H1 (cell line): ENCODE results near the gene EVC2. TPM values are rescaled to one million over a fixed set of nuclear protein-coding genes. Genes with fewer than 3 reads are reported as not detected.

ENCODE experiments used
- CTCF ChIA-PET: fragments of 300-600 bp; sonication (Branson Sonifier 250); formaldehyde crosslinking; loops from one replicate; lab custom pipeline; 2021; ENCODE audit not compliant: partially characterized antibody; lab: Charles Lee
- POLR2A ChIA-PET: fragments of 300-600 bp; sonication (Branson Sonifier 250); formaldehyde crosslinking; loops from one replicate; lab custom pipeline; 2021; ENCODE audit warnings: inconsistent platforms; ENCODE audit not compliant: partially characterized antibody; lab: Charles Lee
- DNase-seq, 2 experiments: peaks; one replicate each; pipeline versions ENCODE4 v3.0.0 to v3.0.0-alpha.2; 2010 to 2022; ENCODE audit warnings: low spot score in 2 of 2, low read depth in 1 of 2, mixed read lengths in 1 of 2
- FAIRE-seq: peaks from 2 replicates; lab custom pipeline; 2011; peaks lifted over from hg19 to GRCh38; lab: Jason Lieb, UNC
- H2AFZ ChIP-seq: 2 replicates; pipeline ENCODE4 v1.8.1; 2012; ENCODE audit warnings: low read length, inconsistent platforms
- H2AK5ac ChIP-seq: 2 replicates; pipeline ENCODE4 v1.6.1; 2013; ENCODE audit warnings: low read depth, low read length
- H2BK120ac ChIP-seq: replicated peaks from 2 replicates; pipeline ENCODE3; 2013; ENCODE audit warnings: low read depth, low read length, inconsistent platforms
- H2BK12ac ChIP-seq: 2 replicates; pipeline ENCODE4 v1.6.1; 2013; ENCODE audit warnings: low read depth, low read length
- H2BK15ac ChIP-seq: 2 replicates; pipeline ENCODE4 v1.6.1; 2013; ENCODE audit warnings: low read length
- H2BK20ac ChIP-seq: 2 replicates; pipeline ENCODE4 v1.6.1; 2013; ENCODE audit warnings: low read length
- H2BK5ac ChIP-seq: 2 replicates; pipeline ENCODE4 v1.6.1; 2013; ENCODE audit warnings: low read depth, low read length
- H3K14ac ChIP-seq: 2 replicates; pipeline ENCODE4 v1.6.1; 2013; ENCODE audit warnings: inconsistent platforms; ENCODE audit not compliant: insufficient read length
- H3K18ac ChIP-seq: 2 replicates; pipeline ENCODE4 v1.6.1; 2013; ENCODE audit warnings: low read length; ENCODE audit errors: extremely low read depth
- H3K23ac ChIP-seq: 2 replicates; pipeline ENCODE4 v1.6.1; 2013; ENCODE audit warnings: inconsistent platforms; ENCODE audit not compliant: insufficient read length
- H3K23me2 ChIP-seq: 2 replicates; pipeline ENCODE4 v1.6.1; 2013; ENCODE audit warnings: low read depth, low read length
- H3K27ac ChIP-seq: 2 replicates; pipeline ENCODE4 v1.6.1; 2011; ENCODE audit warnings: low read depth, low read length, inconsistent platforms
- H3K27me3 ChIP-seq, 4 experiments: replicated peaks in 1 of 4; 1 replicate in 1 of 4; 2 replicates in 3 of 4; pipeline versions ENCODE4 v1.6.1 to v1.8.1; 2011 to 2013; ENCODE audit warnings: low read length in 3 of 4, mild to moderate bottlenecking in 3 of 4, inconsistent platforms in 2 of 4, mixed read lengths in 2 of 4, moderate library complexity in 1 of 4; ENCODE audit not compliant: control insufficient read depth in 3 of 4, insufficient read depth in 3 of 4; ENCODE audit errors: extremely low read depth in 1 of 4
- H3K36me3 ChIP-seq, 4 experiments: 2 replicates each; pipeline versions ENCODE4 v1.6.1 to v1.8.1; 2011 to 2013; ENCODE audit warnings: mild to moderate bottlenecking in 4 of 4, low read length in 3 of 4, moderate library complexity in 2 of 4, control low read depth in 1 of 4, inconsistent platforms in 1 of 4; ENCODE audit not compliant: insufficient read depth in 4 of 4, control insufficient read depth in 2 of 4
- H3K4ac ChIP-seq: replicated peaks from 2 replicates; pipeline ENCODE3; 2013; ENCODE audit warnings: low read length, low read depth, mixed read lengths, inconsistent platforms; ENCODE audit not compliant: insufficient read length
- H3K4me1 ChIP-seq, 4 experiments: replicated peaks in 1 of 4; 1 replicate in 1 of 4; 2 replicates in 3 of 4; pipeline versions ENCODE4 v1.6.1 to v1.8.1; 2011 to 2013; ENCODE audit warnings: low read length in 3 of 4, inconsistent platforms in 2 of 4, mixed read lengths in 1 of 4; ENCODE audit not compliant: insufficient read depth in 4 of 4, control insufficient read depth in 3 of 4
- H3K4me2 ChIP-seq, 2 experiments: 2 replicates each; pipeline versions ENCODE4 v1.6.1 to v1.8.1; 2011 to 2013; ENCODE audit warnings: low read depth in 2 of 2, low read length in 2 of 2, control low read depth in 1 of 2, inconsistent platforms in 1 of 2, mild to moderate bottlenecking in 1 of 2; ENCODE audit not compliant: insufficient read depth in 1 of 2
- H3K4me3 ChIP-seq, 4 experiments: fragments of 200-600, 300-600 bp in 1 of 4; sonication (generic), shearing (Covaris generic), sonication (Bioruptor Twin) in 1 of 4; 2 replicates each; pipeline versions ENCODE4 v1.5.1 to v1.8.1; 2011 to 2016; ENCODE audit warnings: low read length in 4 of 4, low read depth in 3 of 4, control low read depth in 2 of 4, inconsistent platforms in 2 of 4, mild to moderate bottlenecking in 2 of 4, mixed read lengths in 1 of 4, moderate library complexity in 1 of 4; ENCODE audit not compliant: insufficient read depth in 2 of 4; ENCODE audit errors: extremely low read depth in 1 of 4
- H3K56ac ChIP-seq: replicated peaks from 2 replicates; pipeline ENCODE3; 2013; ENCODE audit warnings: low read depth, mild to moderate bottlenecking, mixed read lengths, low read length, inconsistent platforms; ENCODE audit not compliant: insufficient read length
- H3K79me1 ChIP-seq: 2 replicates; pipeline ENCODE4 v1.6.1; 2013; ENCODE audit warnings: low read depth, low read length, control low read depth
- H3K79me2 ChIP-seq, 2 experiments: 2 replicates each; pipeline versions ENCODE4 v1.6.1 to v1.8.1; 2012 to 2013; ENCODE audit warnings: low read length in 2 of 2, mild to moderate bottlenecking in 2 of 2, inconsistent platforms in 1 of 2; ENCODE audit not compliant: insufficient read depth in 2 of 2, control insufficient read depth in 1 of 2
- H3K9ac ChIP-seq, 4 experiments: replicated peaks in 1 of 4; 1 replicate in 1 of 4; 2 replicates in 3 of 4; pipeline versions ENCODE4 v1.6.1 to v1.8.1; 2011 to 2013; ENCODE audit warnings: low read depth in 3 of 4, low read length in 3 of 4, control low read depth in 2 of 4, mild to moderate bottlenecking in 2 of 4, moderate library complexity in 2 of 4, inconsistent platforms in 1 of 4; ENCODE audit errors: extremely low read depth in 1 of 4
- H3K9me3 ChIP-seq, 2 experiments: 2 replicates each; pipeline versions ENCODE4 v1.6.1 to v1.8.1; 2012 to 2013; ENCODE audit warnings: mild to moderate bottlenecking in 2 of 2, moderate library complexity in 2 of 2, control low read depth in 1 of 2, inconsistent platforms in 1 of 2, low read depth in 1 of 2, low read length in 1 of 2, mixed read lengths in 1 of 2; ENCODE audit not compliant: insufficient read depth in 2 of 2
- H4K20me1 ChIP-seq, 2 experiments: replicated peaks in 1 of 2; 2 replicates each; pipeline versions ENCODE3 to v1.8.1; 2011 to 2013; ENCODE audit warnings: inconsistent platforms in 2 of 2, low read length in 2 of 2, mild to moderate bottlenecking in 1 of 2; ENCODE audit not compliant: insufficient read depth in 2 of 2, control insufficient read depth in 1 of 2
- H4K5ac ChIP-seq: 2 replicates; pipeline ENCODE4 v1.6.1; 2013; ENCODE audit warnings: low read length, low read depth, mixed read lengths, inconsistent platforms; ENCODE audit not compliant: insufficient read length
- H4K8ac ChIP-seq: 2 replicates; pipeline ENCODE4 v1.8.0; 2013; ENCODE audit warnings: mild to moderate bottlenecking, moderate library complexity, low read length, inconsistent platforms; ENCODE audit not compliant: insufficient read depth; ENCODE audit errors: extremely low read depth
- H4K91ac ChIP-seq: replicated peaks from 2 replicates; pipeline ENCODE3; 2013; ENCODE audit warnings: low read length, mixed read lengths, inconsistent platforms; ENCODE audit not compliant: insufficient read length
- ASH2L ChIP-seq: fragments of 200-600, 300-600 bp; sonication (generic); IDR thresholded peaks from one replicate; pipeline ENCODE4 v1.7.1; 2017; ENCODE audit warnings: low read length
- BRCA1 ChIP-seq: IDR thresholded peaks from 2 replicates; pipeline ENCODE4 v1.6.1; 2012; ENCODE audit warnings: low read depth, low read length, improper control_type of control experiment
- EP300 ChIP-seq, 2 experiments: IDR thresholded peaks; 1 replicate in 1 of 2; 2 replicates in 1 of 2; pipeline ENCODE4 v1.6.1; 2011 to 2012; ENCODE audit warnings: low read depth in 2 of 2, low read length in 2 of 2, mild to moderate bottlenecking in 2 of 2, borderline replicate concordance in 1 of 2, inconsistent platforms in 1 of 2, moderate library complexity in 1 of 2
- HDAC6 ChIP-seq: IDR thresholded peaks from one replicate; pipeline ENCODE4 v1.7.1; 2012; ENCODE audit warnings: low read depth, mild to moderate bottlenecking, inconsistent platforms, low read length, moderate library complexity
- JUND ChIP-seq: IDR thresholded peaks from 2 replicates; pipeline ENCODE4 v1.6.1; 2011; ENCODE audit warnings: mild to moderate bottlenecking, improper control_type of control experiment, low read length
- KDM4A ChIP-seq: IDR thresholded peaks from one replicate; pipeline ENCODE4 v1.7.1; 2012; ENCODE audit warnings: low read depth, mild to moderate bottlenecking, moderate library complexity, low read length, inconsistent platforms; ENCODE audit not compliant: severe bottlenecking
- RAD21 ChIP-seq, 2 experiments: IDR thresholded peaks in 1 of 2; conservative IDR thresholded peaks in 1 of 2; 2 replicates each; pipeline ENCODE4 v1.6.1; 2011; ENCODE audit warnings: low read depth in 2 of 2, low read length in 2 of 2, improper control_type of control experiment in 1 of 2, inconsistent platforms in 1 of 2, mild to moderate bottlenecking in 1 of 2, moderate library complexity in 1 of 2
- RNF2 ChIP-seq: fragments of 200-900, 300-1000 bp; sonication (generic); IDR thresholded peaks from 2 replicates; pipeline ENCODE4 v1.7.1; 2016; ENCODE audit warnings: borderline replicate concordance, low read depth, mild to moderate bottlenecking, antibody characterized with exemption, low read length; ENCODE audit not compliant: poor library complexity, severe bottlenecking; ENCODE audit errors: missing control alignments
- TAF1 ChIP-seq: IDR thresholded peaks from 2 replicates; pipeline ENCODE4 v1.6.1; 2011; ENCODE audit warnings: mild to moderate bottlenecking, low read depth, low read length
- USF2 ChIP-seq: IDR thresholded peaks from 2 replicates; pipeline ENCODE4 v1.6.1; 2011; ENCODE audit warnings: low read length, improper control_type of control experiment
- ZNF274 ChIP-seq: IDR thresholded peaks from 2 replicates; pipeline ENCODE4 v1.7.0; 2012; ENCODE audit warnings: low read length, borderline replicate concordance; ENCODE audit errors: extremely low read depth
- WGBS, 2 experiments: shearing (Covaris generic) in 1 of 2; methylation state at CpG; one replicate each; pipeline versions ENCODE4 v1.1.6 to v1.1.7; 2013 to 2015; ENCODE audit warnings: low lambda C conversion rate in 2 of 2, mixed read lengths in 2 of 2, inconsistent platforms in 1 of 2, low coverage in 1 of 2, missing lambda C conversion rate in 1 of 2; ENCODE audit not compliant: insufficient replicate concordance in 2 of 2, insufficient coverage in 1 of 2, insufficient read length in 1 of 2; ENCODE audit errors: extremely low coverage in 1 of 2, missing lambda C conversion rate in 1 of 2; 5-methylcytosine and 5-hydroxymethylcytosine counted together
- polyA plus RNA-seq, 7 experiments: library from polyadenylated mRNA; depleted of rRNA in 3 of 7; stranded (reverse) in 5 of 7; unstranded in 2 of 7; fragments of >200 nt in 5 of 7; fragments of 200-250 nt in 2 of 7; gene quantifications; 1 replicate in 5 of 7; 2 replicates in 1 of 7; 4 replicates in 1 of 7; pipeline versions ENCODE4 v1.2.1 to v1.2.3, GENCODE V29; 2011 to 2013; ENCODE audit warnings: missing spikeins in 2 of 7, mixed read lengths in 2 of 7
- total RNA-seq: library from RNA; stranded (reverse); fragmentation: NEBNext Ultra II Directional; extraction: Animal tissue kit (Norgen Biotek cat#: 25700); gene quantifications from 2 replicates; pipeline ENCODE4 v1.2.1, GENCODE V29; 2021

The EVC2 gene
- total and polyA plus RNA-seq, 2 of the 8 experiments (the other 6 are each of a cell fraction or from before 2014, with no cell fraction given), result 0.73 to 5.9 TPM

- no peak overlapping the region for H3K18ac ChIP-seq
- no peak overlapping the region for H2BK12ac ChIP-seq
- no peak for DNase-seq
- no peak overlapping the region for H2AK5ac ChIP-seq
- no peak for TF ChIP-seq BRCA1
- TF ChIP-seq KDM4A, result no peak
- TF ChIP-seq ZNF274, result no peak
- TF ChIP-seq EP300 (IDR thresholded peaks at IDR 0.05; ENCODE audit: borderline replicate concordance in 1 of 2, low read depth in 2 of 2, low read length in 2 of 2), result no peak
- no peak for TF ChIP-seq JUND
- TF ChIP-seq RNF2, result no peak
- no peak for TF ChIP-seq TAF1
- no peak for TF ChIP-seq ASH2L
- TF ChIP-seq HDAC6, result no peak
- TF ChIP-seq USF2, result no peak
- no peak for TF ChIP-seq RAD21 (IDR thresholded peaks at IDR 0.05 in 1 of 2, conservative IDR thresholded peaks at IDR 0.05 in 1 of 2; ENCODE audit: low read depth in 2 of 2, low read length in 2 of 2)
- TF ChIP-seq, all 59 proteins: peak for 0
- no peaks in the 10 kb centered on the region for H3K23me2 ChIP-seq
- no peaks in the 10 kb centered on the region for H3K4me1 ChIP-seq
- no peak overlapping the region for H3K4me2 ChIP-seq
- no peak overlapping the region for H2BK5ac ChIP-seq
- H3K4me3 ChIP-seq, result no peak overlapping the region
- no peak overlapping the region for H4K8ac ChIP-seq
- ChIA-PET CTCF (interaction anchor here (1.2 kb wide), 1 partner anchor 159 kb away, joined by 3 read pairs; no protein-coding TSS in a partner anchor), POLR2A (no interaction called here)
- FAIRE-seq, result no peak
- H2BK15ac ChIP-seq, result no peak overlapping the region
- no peak overlapping the region for H2BK120ac ChIP-seq
- no peak overlapping the region for H2AFZ ChIP-seq
- no peak overlapping the region for H4K5ac ChIP-seq
- no peak overlapping the region for H3K56ac ChIP-seq
- H3K9ac ChIP-seq, result no peak overlapping the region
- no peaks in the 10 kb centered on the region for H3K27me3 ChIP-seq
- H3K27ac ChIP-seq, result no peak overlapping the region
- H3K36me3 ChIP-seq, result peaks cover 0 to 13% (median 0%) of the 10 kb centered on the region in 4 experiments; a peak in 3 of 8 replicates
- no peak overlapping the region for H2BK20ac ChIP-seq
- H3K23ac ChIP-seq, result no peak overlapping the region
- no peaks in the 10 kb centered on the region for H4K20me1 ChIP-seq
- no peaks in the 10 kb centered on the region for H3K79me2 ChIP-seq
- H4K91ac ChIP-seq, result no peak overlapping the region
- H3K4ac ChIP-seq, result no peak overlapping the region
- no peak overlapping the region for H3K14ac ChIP-seq
- 89% methylated on average over 1 of the region's 1 CpG; no CpG with 5 or more reads in 1 of the 2 experiments for WGBS, 2 experiments
- H3K79me1 ChIP-seq, result no peaks in the 10 kb centered on the region
- H3K9me3 ChIP-seq, result peaks cover 3% of the 10 kb centered on the region in 2 experiments; a peak in 3 of 4 replicates
These were observed 45.8 kb downstream of the EVC2 start for GRCh38 chr4:5662555-5662954.
